Subcutaneous abdominal adipose tissue (tissue), 5 donors: ENCODE results near the gene CTNNA3.

ENCODE experiments used
- H3K27ac ChIP-seq: one replicate; pipeline ENCODE4 v1.7.0; 2013; ENCODE audit warnings: low read depth, mild to moderate bottlenecking, inconsistent platforms, low read length, moderate library complexity
- H3K27me3 ChIP-seq, 5 donors: one replicate each; pipeline ENCODE4 v1.7.0; 2013; ENCODE audit warnings: low read length in 5 of 5, inconsistent platforms in 1 of 5; ENCODE audit not compliant: control insufficient read depth in 5 of 5, insufficient read depth in 4 of 5
- H3K36me3 ChIP-seq, 5 donors: one replicate each; pipeline ENCODE4 v1.7.0; 2013; ENCODE audit warnings: low read length in 5 of 5; ENCODE audit not compliant: control insufficient read depth in 5 of 5, insufficient read depth in 5 of 5
- H3K4me1 ChIP-seq, 5 donors: one replicate each; pipeline ENCODE4 v1.7.0; 2013; ENCODE audit warnings: low read length in 5 of 5, mild to moderate bottlenecking in 3 of 5, moderate library complexity in 1 of 5; ENCODE audit not compliant: control insufficient read depth in 5 of 5, insufficient read depth in 5 of 5
- H3K4me3 ChIP-seq, 5 donors: one replicate each; pipeline ENCODE4 v1.7.0; 2013; ENCODE audit warnings: low read length in 5 of 5, low read depth in 1 of 5
- H3K9ac ChIP-seq, 5 donors: one replicate each; pipeline ENCODE4 v1.7.0; 2013; ENCODE audit warnings: low read length in 5 of 5, mild to moderate bottlenecking in 4 of 5, moderate library complexity in 3 of 5
- H3K9me3 ChIP-seq, 5 donors: one replicate each; pipeline ENCODE4 v1.7.0; 2013; ENCODE audit warnings: low read length in 5 of 5; ENCODE audit not compliant: control insufficient read depth in 5 of 5
- donor health status: healthy.
- donor health status: healthy.
- donor health status: healthy.
- donor health status: healthy.
- donor health status: healthy.

The CTNNA3 gene

DNA sequence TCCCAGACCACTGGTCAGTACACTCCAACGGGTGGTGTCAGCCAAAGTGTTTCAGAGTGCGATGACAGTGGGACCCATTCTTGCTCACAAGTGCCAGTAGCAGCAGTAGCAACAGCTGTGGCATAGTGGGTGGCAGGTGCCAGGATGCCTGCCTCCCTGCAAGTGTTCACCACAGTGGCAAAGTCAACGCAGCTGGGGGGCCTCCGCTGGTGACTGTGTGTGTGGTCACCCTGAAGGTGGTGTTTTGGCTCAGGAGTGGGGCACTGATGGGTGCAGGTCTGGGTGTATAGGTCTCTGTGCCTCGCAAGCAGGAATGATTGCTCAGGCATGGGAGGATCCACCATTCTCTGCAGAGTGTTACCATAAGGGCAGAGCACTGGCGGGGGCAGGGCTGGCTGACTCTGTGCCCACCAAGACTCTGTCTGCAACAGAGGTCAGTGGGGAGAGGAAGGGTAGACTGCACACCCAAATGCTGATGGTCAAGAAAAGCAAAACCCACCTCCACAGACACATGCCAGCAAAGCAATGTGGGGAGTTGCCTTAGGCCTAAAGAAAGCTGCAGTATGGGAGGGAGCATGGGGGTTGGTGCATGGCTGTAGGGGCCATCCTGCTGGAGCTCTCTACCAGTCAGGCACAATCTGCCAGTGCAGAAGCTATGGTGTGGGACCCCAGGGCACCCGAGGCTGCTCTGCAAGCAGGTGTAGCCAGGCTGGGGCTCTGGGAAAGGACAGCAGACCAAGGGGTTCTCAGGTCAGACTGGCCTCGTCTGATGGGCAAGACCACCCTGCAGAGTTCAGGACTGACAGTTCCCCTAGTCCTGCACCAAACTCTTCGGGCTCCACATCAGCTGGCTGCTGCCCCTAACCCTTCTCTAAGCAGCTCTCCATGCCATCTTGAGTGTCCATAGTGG lies 368.1 kb downstream of the CTNNA3 start:
- Histone ChIP-seq H3K9me3 (peaks cover 2 to 18% (median 11%) of the 10 kb centered on the region in 5 donors), H3K4me3 (no peak overlapping the region), H3K27ac (no peak overlapping the region), H3K36me3 (no peaks in the 10 kb centered on the region), H3K9ac (no peak overlapping the region), H3K27me3 (no peaks in the 10 kb centered on the region), H3K4me1 (no peaks in the 10 kb centered on the region)

DNA sequence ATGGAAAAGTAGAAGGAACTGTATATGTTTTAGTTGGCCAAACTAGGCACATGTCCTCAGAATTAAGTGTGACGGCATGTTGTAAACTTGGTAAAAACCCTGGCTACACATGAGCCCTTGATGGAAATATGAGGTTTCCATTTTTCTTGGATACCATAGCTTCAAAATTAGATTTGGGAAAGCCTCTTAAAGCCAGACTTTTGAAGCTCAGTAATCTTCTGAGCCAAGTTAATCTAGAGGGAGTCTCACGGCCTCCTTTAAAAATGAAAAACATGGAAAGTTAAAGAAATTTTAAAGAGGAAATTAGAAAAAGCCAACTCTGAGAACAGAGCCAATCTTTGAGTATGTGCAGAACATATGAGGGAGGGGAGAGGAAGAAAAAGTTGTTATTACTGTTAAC lies 376.0 kb downstream of the CTNNA3 start:
- Histone ChIP-seq H3K27me3 (no peaks in the 10 kb centered on the region), H3K9ac (no peak overlapping the region), H3K4me3 (no peak overlapping the region), H3K4me1 (no peaks in the 10 kb centered on the region), H3K27ac (no peak overlapping the region), H3K36me3 (no peaks in the 10 kb centered on the region), H3K9me3 (peaks cover 0 to 15% (median 5%) of the 10 kb centered on the region in 5 donors)

DNA sequence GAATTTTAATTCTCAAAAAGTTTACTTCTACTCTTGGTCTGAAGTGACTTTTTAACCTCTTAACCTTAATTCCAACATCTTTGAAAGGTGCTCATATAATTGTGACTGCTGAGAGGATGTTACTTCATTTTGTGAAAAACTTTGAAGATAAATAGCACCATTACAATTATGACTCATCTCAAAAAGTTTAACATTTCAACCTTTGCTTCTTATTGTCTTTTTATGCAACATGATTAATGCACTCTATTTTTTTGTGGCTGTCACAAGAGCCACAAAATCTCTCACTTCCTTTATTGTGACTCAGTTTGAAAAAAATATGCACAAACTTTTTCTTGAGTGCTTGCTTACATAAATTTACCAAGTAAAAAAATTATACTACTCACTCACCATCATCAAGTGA lies 387.1 kb downstream of the CTNNA3 start:
- Histone ChIP-seq H3K27me3 (no peaks in the 10 kb centered on the region), H3K9ac (no peak overlapping the region), H3K36me3 (no peaks in the 10 kb centered on the region), H3K27ac (no peak overlapping the region), H3K4me1 (no peaks in the 10 kb centered on the region), H3K9me3 (no peaks in the 10 kb centered on the region), H3K4me3 (no peak overlapping the region)

DNA sequence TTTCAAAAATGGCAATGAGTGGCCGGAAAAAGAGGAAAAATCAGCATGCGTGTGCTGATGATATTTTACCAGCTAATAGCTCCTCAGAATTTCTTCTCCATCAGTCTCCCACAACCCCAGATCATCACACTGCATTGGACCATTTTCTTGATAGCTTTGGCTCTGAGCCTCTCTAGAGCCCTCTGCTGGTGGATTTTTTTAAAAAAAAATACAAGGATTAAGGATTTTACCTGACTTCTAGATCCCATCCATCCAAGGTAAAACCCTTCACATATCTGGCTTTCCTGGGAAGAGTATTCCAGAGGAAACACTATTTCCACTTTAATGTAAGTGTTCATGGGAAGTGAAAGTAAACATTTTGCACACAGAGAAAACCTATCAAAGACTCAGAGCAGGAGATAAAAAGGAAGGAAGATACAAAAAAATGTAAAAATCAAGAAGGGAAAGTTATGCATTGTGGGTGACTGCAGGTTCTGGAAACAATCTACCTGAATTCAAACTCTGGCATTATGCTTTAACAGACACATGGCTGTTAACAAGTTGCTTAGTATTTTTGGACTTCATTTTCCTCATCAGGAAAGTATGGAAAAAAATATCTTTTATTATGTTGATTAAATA lies 389.3 kb downstream of the CTNNA3 start:
- Histone ChIP-seq H3K4me1 (no peaks in the 10 kb centered on the region), H3K27ac (no peak overlapping the region), H3K4me3 (no peak overlapping the region), H3K27me3 (no peaks in the 10 kb centered on the region), H3K9ac (peak overlapping the region in 1 of 5 donors; percentile 20), H3K9me3 (no peaks in the 10 kb centered on the region), H3K36me3 (no peaks in the 10 kb centered on the region)

DNA sequence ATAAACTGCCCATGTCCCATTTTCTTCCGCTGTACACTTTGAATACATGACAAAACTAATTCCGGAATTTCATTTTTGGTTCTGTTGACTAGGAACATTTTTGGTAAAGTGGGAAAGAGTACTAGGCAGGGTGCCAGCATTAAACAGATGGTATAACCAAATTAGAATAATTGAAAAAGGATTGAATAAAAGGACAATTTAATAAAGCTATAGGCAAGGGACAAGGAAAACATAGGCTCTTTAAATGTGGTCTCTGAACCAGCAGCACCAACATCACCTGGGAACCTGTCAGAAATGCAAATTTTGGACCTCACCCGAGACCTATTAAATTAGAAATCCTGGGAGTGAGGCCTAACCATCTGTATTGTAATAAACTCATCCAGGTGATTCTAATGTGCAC lies 393.3 kb downstream of the CTNNA3 start:
- Histone ChIP-seq H3K27me3 (no peaks in the 10 kb centered on the region), H3K9me3 (no peaks in the 10 kb centered on the region), H3K36me3 (no peaks in the 10 kb centered on the region), H3K4me3 (no peak overlapping the region), H3K27ac (no peak overlapping the region), H3K9ac (no peak overlapping the region), H3K4me1 (no peaks in the 10 kb centered on the region)

DNA sequence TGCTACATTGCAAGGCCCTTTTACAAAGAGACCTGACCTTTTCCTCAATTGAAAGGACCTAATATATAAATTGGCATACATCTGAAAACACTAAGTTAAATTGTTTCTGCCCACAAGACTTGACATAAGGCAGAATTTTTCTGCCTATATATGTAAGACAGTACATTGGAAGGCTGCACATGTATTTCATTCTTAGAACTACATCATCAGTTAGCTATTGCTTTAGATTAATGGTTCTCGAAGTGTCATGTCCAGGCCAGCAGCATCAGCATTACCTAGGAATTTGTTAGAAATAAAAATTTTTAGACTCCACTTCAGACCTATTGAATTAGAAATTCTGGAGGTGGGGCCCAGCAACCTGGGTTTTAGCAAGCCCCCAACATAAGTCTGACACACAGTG lies 396.2 kb downstream of the CTNNA3 start:
- no peak overlapping the region for H3K27ac ChIP-seq
- no peak overlapping the region for H3K9ac ChIP-seq
- H3K4me3 ChIP-seq, result no peak overlapping the region
- no peaks in the 10 kb centered on the region for H3K36me3 ChIP-seq
- H3K27me3 ChIP-seq, result no peaks in the 10 kb centered on the region
- no peaks in the 10 kb centered on the region for H3K4me1 ChIP-seq
- H3K9me3 ChIP-seq, result no peaks in the 10 kb centered on the region

DNA sequence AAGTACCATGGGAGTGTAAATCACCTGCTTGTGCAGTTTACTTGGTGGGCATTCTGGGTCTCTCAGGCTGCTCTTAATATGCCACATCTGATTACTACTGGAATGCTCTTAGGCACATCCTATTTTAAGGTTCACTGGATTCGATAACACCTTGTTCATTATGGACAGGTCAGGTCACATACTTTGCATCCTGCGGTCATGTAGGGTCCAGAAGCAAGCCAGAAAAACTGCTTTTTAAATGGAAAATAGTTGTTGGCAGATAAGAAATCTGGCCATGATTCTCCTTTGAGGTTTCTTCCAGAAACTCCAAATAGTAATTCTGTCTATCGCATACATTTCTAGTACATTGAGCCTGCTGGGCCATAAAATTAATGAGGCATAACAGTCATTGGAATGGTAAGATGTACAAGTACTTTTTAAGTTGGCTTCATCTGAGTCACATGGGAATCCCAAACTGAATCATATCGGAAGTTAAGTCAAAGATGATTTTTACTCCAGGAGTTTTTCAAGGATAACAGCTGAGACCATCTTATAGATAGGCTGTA lies 398.3 kb downstream of the CTNNA3 start:
- Histone ChIP-seq H3K27me3 (no peaks in the 10 kb centered on the region), H3K9ac (no peak overlapping the region)

DNA sequence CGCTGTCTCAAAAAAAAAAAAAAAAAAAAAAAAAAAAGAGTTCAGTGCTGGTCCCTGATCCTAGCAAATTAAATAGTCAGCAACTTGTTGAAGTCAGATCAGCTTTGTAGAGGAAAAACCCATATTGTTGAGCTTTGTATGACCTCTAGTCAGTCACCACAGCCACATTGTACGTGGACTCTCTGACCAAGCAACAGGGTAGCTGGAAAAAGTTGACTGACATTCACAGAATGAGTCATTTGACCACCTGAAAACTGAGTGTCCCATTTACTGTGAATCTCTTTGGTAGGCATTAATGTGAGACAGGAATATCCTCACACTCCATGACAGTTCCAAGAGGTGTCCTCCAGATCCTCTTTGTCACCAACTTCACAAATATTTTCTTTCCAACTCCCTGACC lies 399.1 kb downstream of the CTNNA3 start:
- no peaks in the 10 kb centered on the region for H3K36me3 ChIP-seq
- no peak overlapping the region for H3K27ac ChIP-seq
- no peaks in the 10 kb centered on the region for H3K27me3 ChIP-seq
- no peaks in the 10 kb centered on the region for H3K9me3 ChIP-seq
- no peaks in the 10 kb centered on the region for H3K4me1 ChIP-seq
- H3K4me3 ChIP-seq, result no peak overlapping the region
- no peak overlapping the region for H3K9ac ChIP-seq

More for the DNA sequence above, 398.3 kb downstream of the CTNNA3 start:
- H3K4me3 ChIP-seq, result no peak overlapping the region
- H3K27ac ChIP-seq, result no peak overlapping the region
- H3K36me3 ChIP-seq, result no peaks in the 10 kb centered on the region
- no peaks in the 10 kb centered on the region for H3K9me3 ChIP-seq
- H3K4me1 ChIP-seq, result no peaks in the 10 kb centered on the region

DNA sequence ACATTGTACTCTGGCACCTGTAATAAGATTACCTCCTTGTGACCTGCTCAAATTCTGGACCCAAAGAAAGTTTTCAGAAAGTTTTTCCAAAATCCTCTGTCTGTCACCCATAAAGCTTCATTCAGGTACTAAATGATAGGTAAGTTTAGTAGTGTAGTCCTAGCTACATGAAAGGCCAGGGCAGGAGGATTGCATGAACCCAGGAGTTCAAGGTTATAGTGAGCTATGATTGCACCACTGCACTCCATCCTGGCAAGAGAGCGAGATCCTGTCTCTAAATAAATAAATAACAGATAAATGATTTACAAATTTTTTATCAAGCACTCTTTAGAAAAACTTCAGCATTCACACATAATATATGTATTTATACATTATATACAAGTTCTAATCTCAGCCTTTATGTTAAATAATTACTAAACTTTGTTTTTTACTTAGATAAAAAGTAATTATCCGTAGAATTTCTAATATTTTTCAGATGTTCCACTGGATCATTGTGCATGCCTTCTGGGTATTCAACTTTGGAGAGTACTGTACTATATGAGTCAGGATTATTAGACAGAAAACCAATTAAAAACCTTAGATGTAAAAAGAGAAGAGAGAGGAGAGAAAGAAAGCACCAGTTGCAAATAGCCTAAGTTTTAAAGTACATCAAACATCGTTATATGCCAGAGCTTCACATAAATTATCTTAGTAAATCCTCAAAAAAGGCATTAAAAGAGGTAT lies 407.1 kb downstream of the CTNNA3 start:
- Histone ChIP-seq H3K9me3 (no peaks in the 10 kb centered on the region), H3K27ac (no peak overlapping the region), H3K4me3 (no peak overlapping the region), H3K4me1 (no peaks in the 10 kb centered on the region), H3K36me3 (no peaks in the 10 kb centered on the region), H3K27me3 (no peaks in the 10 kb centered on the region), H3K9ac (no peak overlapping the region)

DNA sequence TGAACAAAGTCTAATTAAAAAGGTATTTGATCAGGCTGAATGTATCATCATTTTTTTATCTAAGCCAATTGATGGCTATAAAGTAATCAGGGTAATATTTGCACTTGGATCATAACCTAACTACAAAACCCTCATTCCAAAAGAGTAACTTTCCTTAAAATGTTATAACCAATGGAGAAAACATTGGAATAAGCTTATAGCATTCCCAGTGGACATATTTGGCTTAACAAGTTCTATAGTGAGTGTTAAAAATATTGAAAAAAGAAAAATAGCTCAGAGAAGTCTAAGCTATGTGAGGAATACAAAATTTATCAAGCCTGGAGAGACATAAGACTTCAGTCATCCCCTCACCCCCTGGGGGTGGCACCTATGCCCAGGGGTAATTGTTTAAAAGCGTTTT lies 411.4 kb downstream of the CTNNA3 start:
- Histone ChIP-seq H3K36me3 (no peaks in the 10 kb centered on the region), H3K9me3 (no peaks in the 10 kb centered on the region), H3K4me1 (no peaks in the 10 kb centered on the region), H3K27me3 (no peaks in the 10 kb centered on the region), H3K4me3 (no peak overlapping the region), H3K9ac (no peak overlapping the region), H3K27ac (no peak overlapping the region)
